ENCODE data around the gene PRKAG1. TPM values are rescaled to one million over a fixed set of nuclear protein-coding genes. Genes with fewer than 3 reads are reported as not detected.

The PRKAG1 gene
- total RNA-seq, 2 experiments from 2014 or later: 22.8 to 45.9 TPM

DNA sequence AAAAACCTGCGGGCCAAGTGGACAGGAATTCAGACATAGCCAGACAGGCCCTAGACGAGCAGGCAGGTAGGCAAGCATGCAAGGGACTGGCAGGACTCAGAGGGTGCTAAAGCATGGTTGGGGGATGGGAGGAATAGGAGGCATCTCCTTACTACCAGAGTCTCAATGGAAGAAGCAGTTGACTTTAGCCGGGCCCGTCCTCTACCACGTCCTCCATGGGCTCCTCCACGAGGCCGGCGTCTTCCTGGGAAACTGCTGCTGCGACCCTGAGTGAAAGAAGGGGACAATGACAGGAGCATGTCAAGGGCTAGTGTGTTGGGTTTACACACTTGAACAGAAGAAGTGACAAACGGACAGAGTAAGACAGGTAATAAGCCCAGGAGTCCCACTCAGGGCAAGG is 30.4 kb upstream of the PRKAG1 start:
- Histone ChIP-seq H2AFZ (ENCODE audit: low read length) (no peak overlapping the region), H3K36me3 (ENCODE audit: insufficient read depth, low read length) (peaks cover 100% of the 10 kb centered on the region), H3K79me2 (ENCODE audit: insufficient read depth, low read depth, low read length) (no peaks in the 10 kb centered on the region), H4K20me1 (ENCODE audit: insufficient read depth, low read length) (no peaks in the 10 kb centered on the region), H3K9me2 (ENCODE audit: insufficient read depth, low read length) (no peaks in the 10 kb centered on the region), H3K27ac (ENCODE audit: low read depth, low read length, poor library complexity, severe bottlenecking) (no peak overlapping the region), H3K9me3 (ENCODE audit: low read length) (no peaks in the 10 kb centered on the region), H3K4me1 (ENCODE audit: insufficient read depth, low read length, poor library complexity, severe bottlenecking) (no peaks in the 10 kb centered on the region), H3K4me3 (ENCODE audit: low read depth, low read length, poor library complexity, severe bottlenecking) (no peak overlapping the region), H3K4me2 (ENCODE audit: low read length) (no peak overlapping the region)
- ChIA-PET CTCF (ENCODE audit: unreplicated experiment) (no interaction called here), POLR2A (interaction anchor here (0.6 kb wide), 1 partner anchor 29 kb away, joined by 3 read pairs; no protein-coding TSS in a partner anchor)
- no peak for DNase-seq (ENCODE audit: low spot score)
- TF ChIP-seq, protein P1, sequence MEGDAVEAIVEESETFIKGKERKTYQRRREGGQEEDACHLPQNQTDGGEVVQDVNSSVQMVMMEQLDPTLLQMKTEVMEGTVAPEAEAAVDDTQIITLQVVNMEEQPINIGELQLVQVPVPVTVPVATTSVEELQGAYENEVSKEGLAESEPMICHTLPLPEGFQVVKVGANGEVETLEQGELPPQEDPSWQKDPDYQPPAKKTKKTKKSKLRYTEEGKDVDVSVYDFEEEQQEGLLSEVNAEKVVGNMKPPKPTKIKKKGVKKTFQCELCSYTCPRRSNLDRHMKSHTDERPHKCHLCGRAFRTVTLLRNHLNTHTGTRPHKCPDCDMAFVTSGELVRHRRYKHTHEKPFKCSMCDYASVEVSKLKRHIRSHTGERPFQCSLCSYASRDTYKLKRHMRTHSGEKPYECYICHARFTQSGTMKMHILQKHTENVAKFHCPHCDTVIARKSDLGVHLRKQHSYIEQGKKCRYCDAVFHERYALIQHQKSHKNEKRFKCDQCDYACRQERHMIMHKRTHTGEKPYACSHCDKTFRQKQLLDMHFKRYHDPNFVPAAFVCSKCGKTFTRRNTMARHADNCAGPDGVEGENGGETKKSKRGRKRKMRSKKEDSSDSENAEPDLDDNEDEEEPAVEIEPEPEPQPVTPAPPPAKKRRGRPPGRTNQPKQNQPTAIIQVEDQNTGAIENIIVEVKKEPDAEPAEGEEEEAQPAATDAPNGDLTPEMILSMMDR (conservative IDR thresholded peaks at IDR 0.05; ENCODE audit: low read length): no peak
- no peak for TF ChIP-seq EZH2phosphoT487 (IDR thresholded peaks at IDR 0.05; ENCODE audit: borderline replicate concordance, low read depth, low read length)
- no TSS peak for BruUV-seq (replicated peaks)
- intact Hi-C loops (cut with micrococcal nuclease; ENCODE audit: unreplicated experiment): no loop called here

DNA sequence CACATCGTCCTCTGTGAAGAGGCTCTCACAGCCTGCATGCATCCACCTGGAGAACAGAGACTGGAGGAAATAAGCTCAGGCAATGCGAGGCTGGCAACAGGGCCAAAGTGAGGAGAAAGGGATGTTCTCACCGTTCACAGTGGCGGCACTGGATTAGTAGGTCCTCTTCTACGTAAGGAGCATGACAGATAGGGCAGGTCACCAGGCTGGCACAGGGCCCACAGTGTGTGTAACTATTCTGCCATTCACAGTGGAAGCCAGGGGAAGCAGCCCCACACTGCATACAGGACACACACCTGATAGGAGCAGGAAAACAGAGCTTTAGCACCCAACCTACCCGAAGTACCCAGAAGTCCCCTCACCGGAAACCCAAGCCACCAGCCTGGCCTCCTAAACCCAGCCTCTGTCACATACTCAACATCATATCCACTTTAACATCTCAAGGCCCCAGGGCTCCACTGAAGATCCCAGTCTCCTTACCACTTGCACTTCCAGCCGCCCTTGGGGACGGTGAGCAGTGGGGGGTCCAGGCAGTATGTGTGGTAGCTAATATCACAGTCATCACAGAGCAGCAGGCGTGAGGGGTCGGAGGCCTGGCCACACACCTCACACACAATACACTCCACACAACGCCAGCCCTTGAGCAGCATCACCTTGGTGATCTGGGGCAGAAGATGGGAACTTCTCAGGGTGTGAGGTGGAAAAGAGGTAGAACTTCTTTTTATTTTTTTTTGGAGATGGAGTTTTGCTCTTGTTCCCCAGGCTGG is 27.7 kb upstream of the PRKAG1 start:
- TF ChIP-seq EZH2phosphoT487 (IDR thresholded peaks at IDR 0.05; ENCODE audit: borderline replicate concordance, low read depth, low read length): no peak
- TF ChIP-seq, protein P1 (conservative IDR thresholded peaks at IDR 0.05; ENCODE audit: low read length): no peak
- intact Hi-C loops (cut with micrococcal nuclease; ENCODE audit: unreplicated experiment): no loop called here
- Histone ChIP-seq H3K36me3 (ENCODE audit: insufficient read depth, low read length) (peaks cover 100% of the 10 kb centered on the region), H3K27ac (ENCODE audit: low read depth, low read length, poor library complexity, severe bottlenecking) (no peak overlapping the region), H3K4me3 (ENCODE audit: low read depth, low read length, poor library complexity, severe bottlenecking) (no peak overlapping the region), H3K4me2 (ENCODE audit: low read length) (no peak overlapping the region), H4K20me1 (ENCODE audit: insufficient read depth, low read length) (no peaks in the 10 kb centered on the region), H3K79me2 (ENCODE audit: insufficient read depth, low read depth, low read length) (no peaks in the 10 kb centered on the region), H3K9me2 (ENCODE audit: insufficient read depth, low read length) (no peaks in the 10 kb centered on the region), H2AFZ (ENCODE audit: low read length) (no peak overlapping the region), H3K9me3 (ENCODE audit: low read length) (no peaks in the 10 kb centered on the region), H3K4me1 (ENCODE audit: insufficient read depth, low read length, poor library complexity, severe bottlenecking) (no peaks in the 10 kb centered on the region)
- ChIA-PET POLR2A (no interaction called here), CTCF (ENCODE audit: unreplicated experiment) (no interaction called here)
- BruUV-seq (replicated peaks): no TSS peak
- DNase-seq (ENCODE audit: low spot score): no peak

DNA sequence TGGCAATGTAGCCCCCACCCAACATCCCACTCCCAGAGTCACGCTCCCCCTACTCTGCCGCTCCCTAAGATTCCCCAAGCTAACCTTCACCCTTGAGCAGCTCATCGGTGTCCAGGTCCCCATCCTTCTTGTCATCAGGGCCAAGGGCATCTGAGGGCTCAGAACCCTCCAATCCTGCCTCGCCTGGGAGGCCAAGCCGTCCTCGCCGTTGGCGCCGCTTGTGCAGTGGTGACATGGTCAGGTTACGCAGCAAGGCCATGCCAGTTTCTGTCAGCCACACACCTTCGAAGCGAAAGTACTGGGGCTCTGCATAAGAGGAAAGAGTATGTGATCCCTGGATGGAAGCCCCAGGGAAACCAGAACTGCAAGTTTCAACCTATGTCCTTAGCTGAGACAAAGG is 26.1 kb upstream of the PRKAG1 start:
- Histone ChIP-seq H3K27ac (ENCODE audit: low read depth, low read length, poor library complexity, severe bottlenecking) (no peak overlapping the region), H3K4me3 (ENCODE audit: low read depth, low read length, poor library complexity, severe bottlenecking) (no peak overlapping the region), H3K79me2 (ENCODE audit: insufficient read depth, low read depth, low read length) (no peaks in the 10 kb centered on the region), H3K36me3 (ENCODE audit: insufficient read depth, low read length) (peaks cover 99% of the 10 kb centered on the region), H2AFZ (ENCODE audit: low read length) (no peak overlapping the region), H4K20me1 (ENCODE audit: insufficient read depth, low read length) (no peaks in the 10 kb centered on the region), H3K4me2 (ENCODE audit: low read length) (no peak overlapping the region), H3K9me3 (ENCODE audit: low read length) (no peaks in the 10 kb centered on the region), H3K9me2 (ENCODE audit: insufficient read depth, low read length) (no peaks in the 10 kb centered on the region), H3K4me1 (ENCODE audit: insufficient read depth, low read length, poor library complexity, severe bottlenecking) (no peaks in the 10 kb centered on the region)
- no TSS peak for BruUV-seq (replicated peaks)
- intact Hi-C loops (cut with micrococcal nuclease; ENCODE audit: unreplicated experiment): no loop called here
- POLR2A ChIA-PET: no interaction called here
- TF ChIP-seq EZH2phosphoT487 (IDR thresholded peaks at IDR 0.05; ENCODE audit: borderline replicate concordance, low read depth, low read length): no peak
- TF ChIP-seq, protein P1 (conservative IDR thresholded peaks at IDR 0.05; ENCODE audit: low read length): no peak
- DNase-seq (ENCODE audit: low spot score): no peak
- CTCF ChIA-PET (ENCODE audit: unreplicated experiment): no interaction called here

Data from OCI-LY7 (cell line).